Measurements from ENCODE around the gene PKNOX2.

PKNOX2 gene

GRCh38 chr11:125129316-125129993 is 35.1 kb upstream of the PKNOX2 start:
- no peak overlapping the region for H3K4me3 ChIP-seq (ENCODE audit: control insufficient read depth, low read depth, low read length)
- no peak for DNase-seq (ENCODE audit: low read depth)
- no peak for TF ChIP-seq CTCF (IDR thresholded peaks at IDR 0.05; ENCODE audit: control insufficient read depth, insufficient read depth, low read depth, low read length, missing control alignments)

- H3K4me3 ChIP-seq (ENCODE audit: control insufficient read depth, low read depth, low read length) = no peak overlapping the region
- no peak for DNase-seq (ENCODE audit: low read depth)
- no peak for TF ChIP-seq CTCF (IDR thresholded peaks at IDR 0.05; ENCODE audit: control insufficient read depth, insufficient read depth, low read depth, low read length, missing control alignments)
Observed at GRCh38 chr11:125132071-125132470, 32.5 kb upstream of the PKNOX2 start.

DNA sequence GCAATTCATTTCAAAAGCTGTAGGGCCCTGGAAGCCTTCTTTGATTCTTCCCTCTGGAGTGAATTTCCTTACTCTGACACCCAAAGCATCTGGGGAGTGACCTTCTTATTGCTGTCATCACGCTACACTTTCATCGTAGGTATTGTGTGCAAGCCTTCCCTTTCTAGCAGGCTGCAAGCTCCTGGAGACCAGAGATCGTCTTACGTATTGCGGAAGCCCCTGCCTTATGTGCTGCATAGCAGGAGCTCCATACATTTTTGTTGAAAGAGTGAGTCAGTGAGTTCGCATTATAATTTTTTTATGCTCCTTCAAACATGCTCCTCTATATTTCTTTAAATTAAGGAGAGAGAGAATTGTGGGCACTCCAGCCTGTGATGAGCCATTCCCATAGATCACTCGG is 32.0 kb upstream of the PKNOX2 start:
- TF ChIP-seq CTCF (IDR thresholded peaks at IDR 0.05; ENCODE audit: control insufficient read depth, insufficient read depth, low read depth, low read length, missing control alignments) = no peak
- DNase-seq (ENCODE audit: low read depth) = no peak
- H3K4me3 ChIP-seq (ENCODE audit: control insufficient read depth, low read depth, low read length) = no peak overlapping the region

- DNase-seq (ENCODE audit: low read depth) = no peak
- TF ChIP-seq CTCF (IDR thresholded peaks at IDR 0.05; ENCODE audit: control insufficient read depth, insufficient read depth, low read depth, low read length, missing control alignments) = no peak
- no peak overlapping the region for H3K4me3 ChIP-seq (ENCODE audit: control insufficient read depth, low read depth, low read length)
Observed at GRCh38 chr11:125136001-125136400, 28.6 kb upstream of the PKNOX2 start.

DNA sequence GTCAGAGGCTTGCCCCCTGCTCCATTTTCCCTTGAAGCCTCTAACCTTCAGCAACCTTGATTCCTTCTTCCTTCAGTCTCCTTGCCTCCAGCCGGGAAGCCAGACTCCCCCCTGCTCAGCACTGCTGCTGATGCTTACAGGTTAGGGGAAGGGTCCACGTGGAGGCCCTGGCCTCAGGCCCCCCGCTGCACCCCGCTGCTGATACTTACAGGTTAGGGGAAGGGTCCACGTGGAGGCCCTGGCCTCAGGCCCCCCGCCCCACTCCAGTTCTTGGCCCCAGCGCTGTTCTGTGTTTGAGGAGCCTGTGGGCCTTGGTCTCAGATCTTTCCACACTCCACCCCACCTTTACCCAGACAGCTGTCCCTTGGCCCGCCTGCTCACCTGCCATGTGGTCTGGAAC is 25.6 kb upstream of the PKNOX2 start:
- no peak overlapping the region for H3K4me3 ChIP-seq (ENCODE audit: control insufficient read depth, low read depth, low read length)
- no peak for TF ChIP-seq CTCF (IDR thresholded peaks at IDR 0.05; ENCODE audit: control insufficient read depth, insufficient read depth, low read depth, low read length, missing control alignments)
- no peak for DNase-seq (ENCODE audit: low read depth)

DNA sequence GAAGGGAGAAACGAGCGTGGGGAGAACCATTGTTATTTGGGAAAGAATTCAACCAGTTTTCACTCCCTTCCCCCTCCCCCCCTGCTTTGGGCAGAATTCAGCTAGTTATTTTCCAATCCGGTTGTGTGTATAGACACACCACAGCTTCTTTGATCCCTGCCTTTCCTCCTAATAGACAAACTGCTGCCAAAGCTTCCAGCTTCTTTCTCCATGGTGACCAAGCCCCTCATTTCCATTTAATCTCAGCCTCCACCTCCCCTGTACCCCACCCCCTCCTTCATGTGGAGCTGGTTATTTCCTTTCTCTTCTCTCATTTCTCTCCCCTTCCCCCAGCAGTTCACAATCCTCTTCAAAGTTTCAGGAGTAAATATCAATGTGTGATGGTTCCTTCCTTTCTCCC is 24.8 kb upstream of the PKNOX2 start:
- no peak for DNase-seq (ENCODE audit: low read depth)
- no peak for TF ChIP-seq CTCF (IDR thresholded peaks at IDR 0.05; ENCODE audit: control insufficient read depth, insufficient read depth, low read depth, low read length, missing control alignments)
- H3K4me3 ChIP-seq (ENCODE audit: control insufficient read depth, low read depth, low read length) = no peak overlapping the region
